SK-N-MC (cell line): ENCODE data around the gene ESYT3.

ENCODE experiments used
- EZH2 ChIP-seq: fragments of 200-600 bp; sonication (generic); IDR thresholded peaks from one replicate; pipeline ENCODE4 v1.6.1; 2017; ENCODE audit warnings: antibody characterized with exemption
- FOXP2 ChIP-seq: optimal IDR thresholded peaks from 2 replicates; pipeline ENCODE3; 2011; ENCODE audit warnings: mild to moderate bottlenecking, moderate library complexity; ENCODE audit not compliant: insufficient read depth; ENCODE audit errors: extremely low read length, control extremely low read depth
- POLR2AphosphoS5 ChIP-seq: IDR thresholded peaks from 2 replicates; pipeline ENCODE4 v1.6.1; 2012; ENCODE audit warnings: mild to moderate bottlenecking, low read depth, low read length, borderline replicate concordance

DNA sequence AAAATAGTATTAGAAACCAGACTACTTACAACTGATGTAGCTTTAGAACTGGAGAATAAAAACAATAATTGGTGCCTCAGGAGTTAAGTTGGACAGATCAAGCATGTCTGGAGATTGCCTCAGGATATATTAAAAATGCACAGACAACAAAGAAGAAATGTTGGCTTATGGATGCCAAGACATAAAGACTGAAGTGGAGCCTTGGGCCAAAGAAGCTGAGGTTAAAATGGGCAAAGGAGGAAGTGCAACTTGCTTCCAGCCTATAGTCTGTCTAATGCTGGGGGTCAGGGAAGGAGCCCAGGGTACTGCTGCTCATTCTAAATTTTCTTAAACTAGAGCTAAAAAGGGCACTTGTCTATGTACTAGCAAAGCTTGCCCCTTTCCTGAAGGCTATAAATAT is 77.5 kb downstream of the ESYT3 start:
- TF ChIP-seq EZH2 (no peak), POLR2AphosphoS5 (no peak), FOXP2 (no peak)
